Right lobe of liver (tissue), 6 donors: ENCODE results near the gene CROCC2. TPM values are rescaled to one million over a fixed set of nuclear protein-coding genes. Genes with fewer than 3 reads are reported as not detected.

Source experiments
- ATAC-seq, 4 donors: fragments of 200-7000 bp; cut with Tn5 transposase; one replicate each; pipeline ENCODE4 v1.9.1; 2020; ENCODE audit warnings: mild to moderate bottlenecking in 4 of 4, moderate library complexity in 4 of 4
- DNase-seq, 3 donors: peaks; one replicate each; pipeline ENCODE4 v3.0.0-alpha.2; 2020
- H3K27ac ChIP-seq, 3 donors: fragments of 200-600 bp; one replicate each; pipeline ENCODE4 v1.8.0; 2022
- H3K27me3 ChIP-seq, 2 donors: fragments of 200-600 bp; one replicate each; pipeline ENCODE4 v1.8.0; 2022
- H3K36me3 ChIP-seq, 4 donors: fragments of 200-600 bp; sonication (generic) in 1 of 4; one replicate each; pipeline versions ENCODE4 v1.5.1 to v1.8.0; 2017 to 2022; ENCODE audit warnings: control low read depth in 1 of 4
- H3K4me1 ChIP-seq, 4 donors: fragments of 200-600 bp; sonication (generic) in 1 of 4; one replicate each; pipeline versions ENCODE4 v1.5.1 to v1.8.0; 2017 to 2022; ENCODE audit warnings: control low read depth in 1 of 4
- H3K4me3 ChIP-seq, 3 donors: fragments of 200-600 bp; one replicate each; pipeline ENCODE4 v1.8.0; 2022
- H3K9me3 ChIP-seq, 4 donors: fragments of 200-600 bp; sonication (generic) in 1 of 4; one replicate each; pipeline versions ENCODE4 v1.5.1 to v1.8.0; 2017 to 2022; ENCODE audit warnings: control low read depth in 1 of 4
- POLR2A ChIP-seq: fragments of 450-650 bp; IDR thresholded peaks from one replicate; pipeline ENCODE4 v1.6.1; 2017; ENCODE audit warnings: antibody characterized with exemption, mild to moderate bottlenecking
- WGBS: methylation state at CpG from one replicate; pipeline ENCODE4 v1.1.6; 2018; ENCODE audit warnings: low coverage, low lambda C conversion rate; ENCODE audit not compliant: insufficient coverage; ENCODE audit errors: missing lambda C conversion rate; 5-methylcytosine and 5-hydroxymethylcytosine counted together
- intact Hi-C, 2 donors: fragments of 100-400 bp; cut with DNase I; formaldehyde crosslinking; loops; one replicate each; pipeline versions ENCODE4 v1.11.2 to v1.14.1; 2022
- long read RNA-seq: library from polyadenylated mRNA; unstranded; transcript quantifications from one replicate; pipeline ENCODE4 v2.0.0, GENCODE V29; 2019
- total RNA-seq, 6 experiments: library from RNA; depleted of rRNA in 2 of 6; stranded (reverse); fragments of >200 nt in 2 of 6; fragmentation: NEBNext Ultra II Directional in 3 of 6; extraction: Animal tissue kit (Norgen Biotek cat#: 25700) in 3 of 6; gene quantifications; one replicate each; pipeline versions ENCODE4 v1.1.0 to v1.2.4, GENCODE V29; 2016 to 2023
- TF ChIP-seq, protein P1 (sequence below), 4 donors: fragments of 200-600 bp in 3 of 4; fragments of 450-650 bp in 1 of 4; IDR thresholded peaks; one replicate each; pipeline versions ENCODE4 v1.5.1 to v1.8.0; 2016 to 2022; ENCODE audit warnings: antibody characterized with exemption in 4 of 4, mild to moderate bottlenecking in 2 of 4
- donor health status: DM: no; HTN: yes; CAD: no.
- donor health status: DM: no; HTN: no; CAD: no.
- donor health status: DM: no; HTN: no; CAD: no.
- donor health status: DM: no; HTN: yes; CAD: no.
- donor health status: DM: no; HTN: yes; CAD: no.

CROCC2 gene
- under 1 TPM in 5 of 6 experiments, not detected in 1; 0.06 to 0.15 (median 0.12) TPM for total RNA-seq
- long read RNA-seq, result 0 reads

- WGBS, result 60% methylated on average over 1 of the region's 23 CpGs
- TF ChIP-seq, protein P1, sequence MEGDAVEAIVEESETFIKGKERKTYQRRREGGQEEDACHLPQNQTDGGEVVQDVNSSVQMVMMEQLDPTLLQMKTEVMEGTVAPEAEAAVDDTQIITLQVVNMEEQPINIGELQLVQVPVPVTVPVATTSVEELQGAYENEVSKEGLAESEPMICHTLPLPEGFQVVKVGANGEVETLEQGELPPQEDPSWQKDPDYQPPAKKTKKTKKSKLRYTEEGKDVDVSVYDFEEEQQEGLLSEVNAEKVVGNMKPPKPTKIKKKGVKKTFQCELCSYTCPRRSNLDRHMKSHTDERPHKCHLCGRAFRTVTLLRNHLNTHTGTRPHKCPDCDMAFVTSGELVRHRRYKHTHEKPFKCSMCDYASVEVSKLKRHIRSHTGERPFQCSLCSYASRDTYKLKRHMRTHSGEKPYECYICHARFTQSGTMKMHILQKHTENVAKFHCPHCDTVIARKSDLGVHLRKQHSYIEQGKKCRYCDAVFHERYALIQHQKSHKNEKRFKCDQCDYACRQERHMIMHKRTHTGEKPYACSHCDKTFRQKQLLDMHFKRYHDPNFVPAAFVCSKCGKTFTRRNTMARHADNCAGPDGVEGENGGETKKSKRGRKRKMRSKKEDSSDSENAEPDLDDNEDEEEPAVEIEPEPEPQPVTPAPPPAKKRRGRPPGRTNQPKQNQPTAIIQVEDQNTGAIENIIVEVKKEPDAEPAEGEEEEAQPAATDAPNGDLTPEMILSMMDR (IDR thresholded peaks at IDR 0.05), result no peak
- TF ChIP-seq POLR2A, result no peak
- intact Hi-C loops, result no loop called here
- DNase-seq (peak in 1 of 3 donors; percentile 53), ATAC-seq (peak in 1 of 4 donors; percentile 5)
- H3K4me3 ChIP-seq, result no peak within 1 kb of the TSS
- H3K4me1 ChIP-seq, result no peaks in the 10 kb centered on the region
- no peaks in the 10 kb centered on the region for H3K27me3 ChIP-seq
- H3K36me3 ChIP-seq, result no peaks in the 10 kb centered on the region
- H3K9me3 ChIP-seq, result no peaks in the 10 kb centered on the region
- no peak within 1 kb of the TSS for H3K27ac ChIP-seq
These were observed at the start of gene CROCC2 for GRCh38 chr2:240906141-240906910. TSS of gene CROCC2 (plus strand) at chr2:240906336. CDS start at chr2:240906514, 178 bp downstream.

GRCh38 chr2:240857039-240858008 lies 48.8 kb upstream of the CROCC2 start:
- Histone ChIP-seq H3K4me1 (peaks cover 0 to 40% (median 18%) of the 10 kb centered on the region in 4 donors), H3K4me3 (peak overlapping the region in 2 of 3 donors; percentile 20 to 33), H3K9me3 (no peaks in the 10 kb centered on the region), H3K27ac (peak overlapping the region in 2 of 3 donors; percentile 39 to 91), H3K36me3 (no peaks in the 10 kb centered on the region), H3K27me3 (no peaks in the 10 kb centered on the region)
- ATAC-seq, result peak; percentile 80 to 91 (median 83)
- WGBS, result 32% methylated on average over 15 of the region's 21 CpGs
- no peak for TF ChIP-seq POLR2A
- TF ChIP-seq, protein P1 (IDR thresholded peaks at IDR 0.05), result no peak
- peak; percentile 90 to 98 (median 98) for DNase-seq
- intact Hi-C loops, result loop anchor here (5.0 to 10.0 kb wide), 3 partner anchors 35 to 137 kb away; partner anchors contain the start of gene SNED1 (in 1 of the 2)

DNA sequence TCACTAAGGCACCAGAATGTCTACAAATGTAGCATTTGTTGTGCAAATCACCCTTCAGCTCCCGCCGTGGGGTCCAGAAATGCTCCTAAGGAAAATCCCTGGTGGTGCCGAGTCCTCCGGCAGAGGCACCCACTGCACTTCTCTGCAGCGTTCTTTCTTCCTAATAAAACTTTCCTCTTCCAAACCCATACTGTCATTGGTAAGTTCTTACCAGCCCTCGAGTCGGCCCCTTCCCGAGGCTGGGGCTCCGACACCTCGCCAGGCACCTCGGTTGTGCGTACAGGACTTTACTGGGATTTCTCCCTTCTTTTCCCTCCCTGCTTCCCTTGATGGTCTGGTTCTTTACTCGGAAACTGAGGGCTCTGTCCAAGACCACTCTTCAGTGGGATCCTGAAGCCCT lies 47.8 kb upstream of the CROCC2 start:
- H3K27ac ChIP-seq, result peak overlapping the region in 2 of 3 donors; percentile 39 to 82
- intact Hi-C loops, result loop anchor here (5.0 to 10.0 kb wide), 3 partner anchors 34 to 136 kb away; partner anchors contain the start of gene SNED1 (in 1 of the 2)
- peak overlapping the region in 1 of 3 donors; percentile 20 for H3K4me3 ChIP-seq
- TF ChIP-seq POLR2A, result no peak
- TF ChIP-seq, protein P1 (IDR thresholded peaks at IDR 0.05), result no peak
- H3K27me3 ChIP-seq, result no peaks in the 10 kb centered on the region
- H3K36me3 ChIP-seq, result no peaks in the 10 kb centered on the region
- DNase-seq (no peak), ATAC-seq (no peak)
- H3K9me3 ChIP-seq, result no peaks in the 10 kb centered on the region
- 78% methylated on average over 9 of the region's 13 CpGs for WGBS
- H3K4me1 ChIP-seq, result peaks cover 0 to 50% (median 22%) of the 10 kb centered on the region in 4 donors

- intact Hi-C loops, result loop anchor here (5.0 to 10.0 kb wide), 3 partner anchors 33 to 136 kb away; partner anchors contain the start of gene SNED1 (in 1 of the 2)
- Histone ChIP-seq H3K4me1 (peaks cover 0 to 56% (median 24%) of the 10 kb centered on the region in 4 donors), H3K9me3 (no peaks in the 10 kb centered on the region), H3K27me3 (no peaks in the 10 kb centered on the region), H3K4me3 (no peak overlapping the region), H3K36me3 (no peaks in the 10 kb centered on the region), H3K27ac (peak overlapping the region in 2 of 3 donors; percentile 39 to 82)
- 86% methylated on average over 9 of the region's 10 CpGs for WGBS
- ATAC-seq (no peak), DNase-seq (no peak)
- TF ChIP-seq, protein P1 (IDR thresholded peaks at IDR 0.05), result no peak
- TF ChIP-seq POLR2A, result no peak
These were observed 47.3 kb upstream of the CROCC2 start for GRCh38 chr2:240858871-240859270.
